GM12873 (cell line): ENCODE data around the gene MYO5C.

ENCODE experiments used
- TF ChIP-seq, protein P1 (sequence below): IDR thresholded peaks from 2 replicates; pipeline ENCODE4 v1.5.1; 2012; ENCODE audit warnings: low read depth, mild to moderate bottlenecking, moderate library complexity, low read length, control low read depth; ENCODE audit not compliant: insufficient read depth; ENCODE audit errors: missing control alignments

The MYO5C gene

DNA sequence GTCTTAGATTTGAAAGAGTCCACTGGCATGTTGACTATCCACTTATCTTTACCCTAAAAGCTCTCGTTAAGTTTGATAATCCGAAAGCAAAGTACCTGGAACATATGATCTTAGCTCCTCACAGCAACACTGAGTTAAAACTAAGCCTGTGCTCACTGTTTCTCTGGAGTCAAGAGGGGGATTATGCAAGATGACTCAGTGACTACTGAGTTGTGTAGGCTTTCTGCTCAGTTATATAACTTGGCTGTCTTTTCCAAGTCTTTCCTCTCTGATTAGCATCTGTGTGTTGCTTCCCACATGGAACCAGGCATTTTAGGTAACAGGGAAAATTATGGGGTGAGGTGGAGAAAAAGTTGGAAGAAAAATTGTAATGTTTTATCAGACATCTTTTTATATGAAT is 31.2 kb upstream of the MYO5C start:
- TF ChIP-seq, protein P1, sequence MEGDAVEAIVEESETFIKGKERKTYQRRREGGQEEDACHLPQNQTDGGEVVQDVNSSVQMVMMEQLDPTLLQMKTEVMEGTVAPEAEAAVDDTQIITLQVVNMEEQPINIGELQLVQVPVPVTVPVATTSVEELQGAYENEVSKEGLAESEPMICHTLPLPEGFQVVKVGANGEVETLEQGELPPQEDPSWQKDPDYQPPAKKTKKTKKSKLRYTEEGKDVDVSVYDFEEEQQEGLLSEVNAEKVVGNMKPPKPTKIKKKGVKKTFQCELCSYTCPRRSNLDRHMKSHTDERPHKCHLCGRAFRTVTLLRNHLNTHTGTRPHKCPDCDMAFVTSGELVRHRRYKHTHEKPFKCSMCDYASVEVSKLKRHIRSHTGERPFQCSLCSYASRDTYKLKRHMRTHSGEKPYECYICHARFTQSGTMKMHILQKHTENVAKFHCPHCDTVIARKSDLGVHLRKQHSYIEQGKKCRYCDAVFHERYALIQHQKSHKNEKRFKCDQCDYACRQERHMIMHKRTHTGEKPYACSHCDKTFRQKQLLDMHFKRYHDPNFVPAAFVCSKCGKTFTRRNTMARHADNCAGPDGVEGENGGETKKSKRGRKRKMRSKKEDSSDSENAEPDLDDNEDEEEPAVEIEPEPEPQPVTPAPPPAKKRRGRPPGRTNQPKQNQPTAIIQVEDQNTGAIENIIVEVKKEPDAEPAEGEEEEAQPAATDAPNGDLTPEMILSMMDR: no peak

DNA sequence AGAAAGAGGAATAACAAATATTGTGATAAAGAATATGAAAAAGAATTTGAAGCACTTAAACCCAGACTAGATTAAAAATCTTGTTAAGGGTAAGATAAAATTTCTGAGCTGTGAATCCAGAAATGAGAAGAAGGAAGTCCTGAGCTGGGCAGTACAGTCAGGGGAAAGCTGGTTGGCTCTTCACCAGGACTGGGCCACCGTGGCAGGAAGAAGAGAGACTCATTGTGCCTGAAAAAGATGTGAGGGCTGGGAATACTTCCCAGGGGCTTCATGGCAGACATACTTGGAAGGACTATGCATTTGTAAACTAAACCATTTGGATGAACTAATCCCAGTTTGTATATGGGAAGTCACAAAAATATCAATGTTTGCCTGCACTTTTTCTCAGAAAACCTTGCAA is 28.5 kb upstream of the MYO5C start:
- TF ChIP-seq, protein P1: no peak

DNA sequence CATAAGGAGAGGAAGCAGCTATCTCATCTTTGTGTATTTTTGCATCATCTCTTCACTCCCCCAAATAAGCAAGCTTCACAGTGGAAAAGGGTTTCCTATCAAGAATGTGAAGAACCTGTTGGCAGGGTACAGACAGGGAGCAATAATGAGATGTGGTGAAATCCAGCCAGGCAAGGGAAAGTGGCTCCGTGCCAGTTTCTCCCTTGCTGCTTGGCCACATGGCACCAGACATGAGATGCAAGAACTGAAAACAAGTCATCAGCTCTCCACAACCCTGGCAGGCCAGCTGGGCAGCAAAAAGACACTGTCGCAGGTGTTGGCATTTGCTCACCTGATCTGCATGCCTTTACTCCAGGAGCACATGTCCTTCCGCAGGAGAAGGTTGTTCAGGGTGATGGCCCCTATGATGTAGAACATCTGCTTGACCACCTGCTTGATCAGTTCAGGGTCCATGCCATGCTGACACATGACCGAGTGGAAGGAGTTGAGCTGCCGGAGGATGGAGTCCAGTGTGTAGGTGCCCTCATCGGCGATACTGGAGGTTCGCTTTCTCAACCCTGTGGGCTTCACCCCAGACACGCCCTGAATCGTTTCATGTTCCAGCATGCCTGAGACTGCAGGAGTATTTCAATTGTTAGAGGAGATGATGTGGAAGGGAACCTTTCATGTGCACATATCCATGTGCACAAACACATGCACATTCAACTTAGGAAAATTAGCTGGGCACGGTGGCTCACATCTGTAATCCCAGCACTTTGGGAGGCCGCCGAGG is 23.3 kb upstream of the MYO5C start:
- TF ChIP-seq, protein P1: no peak

DNA sequence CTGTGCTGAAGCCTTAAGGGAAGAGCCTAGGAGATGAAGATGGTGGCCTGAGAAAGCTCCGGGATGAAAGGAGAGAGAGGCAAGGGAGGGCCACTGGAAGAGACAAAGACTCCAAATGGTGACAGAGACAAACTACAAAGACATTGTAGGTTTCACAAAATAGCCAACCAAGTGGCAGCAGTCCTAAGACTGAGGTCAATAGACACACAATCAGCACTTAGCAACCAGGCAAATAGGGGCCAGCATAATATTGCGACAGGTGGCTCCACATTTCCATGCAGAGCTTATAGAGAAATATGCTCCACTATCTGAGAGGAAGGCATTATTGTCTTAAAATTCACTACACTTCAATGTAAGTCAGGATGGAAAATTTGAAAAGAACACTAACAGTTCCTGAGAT is 22.1 kb upstream of the MYO5C start:
- TF ChIP-seq, protein P1: no peak

DNA sequence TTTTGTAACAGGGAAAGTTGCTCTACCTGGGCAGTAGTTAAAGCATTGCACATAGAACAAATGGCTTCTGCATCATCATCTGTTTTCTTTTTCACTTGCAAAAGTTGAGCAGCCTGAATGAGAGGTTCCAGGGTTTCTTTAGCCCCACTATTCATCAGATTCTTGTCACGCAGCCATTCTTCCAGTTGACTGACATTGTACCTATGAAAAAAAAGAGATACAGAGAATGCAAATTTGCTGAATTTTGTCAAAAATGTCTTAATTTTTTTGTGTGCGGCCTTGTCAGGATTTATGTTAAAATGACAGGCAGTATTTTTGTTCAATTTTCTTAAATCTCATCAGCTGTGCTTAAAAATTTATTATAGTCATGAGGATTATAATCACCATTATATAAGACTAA is 21.4 kb upstream of the MYO5C start:
- TF ChIP-seq, protein P1: no peak

DNA sequence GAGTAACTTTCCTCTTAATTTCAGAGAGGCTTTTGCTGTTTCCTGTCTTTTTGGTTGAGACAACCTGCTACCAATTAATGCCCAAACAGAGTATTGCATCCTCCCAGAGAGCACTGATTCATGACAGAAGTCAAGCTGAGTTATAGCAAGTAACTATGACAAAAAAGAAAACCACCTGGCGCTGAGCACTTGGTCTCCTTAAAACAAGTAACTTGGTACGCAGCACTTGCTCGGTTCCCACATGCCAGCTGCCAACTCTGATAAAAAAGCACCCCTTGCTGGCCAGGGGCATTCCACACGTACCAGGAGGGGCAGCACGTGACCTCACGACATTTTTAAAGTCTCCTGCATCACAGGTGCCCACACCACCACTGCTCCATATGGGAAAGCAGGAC is 13.5 kb upstream of the MYO5C start:
- TF ChIP-seq, protein P1: no peak

DNA sequence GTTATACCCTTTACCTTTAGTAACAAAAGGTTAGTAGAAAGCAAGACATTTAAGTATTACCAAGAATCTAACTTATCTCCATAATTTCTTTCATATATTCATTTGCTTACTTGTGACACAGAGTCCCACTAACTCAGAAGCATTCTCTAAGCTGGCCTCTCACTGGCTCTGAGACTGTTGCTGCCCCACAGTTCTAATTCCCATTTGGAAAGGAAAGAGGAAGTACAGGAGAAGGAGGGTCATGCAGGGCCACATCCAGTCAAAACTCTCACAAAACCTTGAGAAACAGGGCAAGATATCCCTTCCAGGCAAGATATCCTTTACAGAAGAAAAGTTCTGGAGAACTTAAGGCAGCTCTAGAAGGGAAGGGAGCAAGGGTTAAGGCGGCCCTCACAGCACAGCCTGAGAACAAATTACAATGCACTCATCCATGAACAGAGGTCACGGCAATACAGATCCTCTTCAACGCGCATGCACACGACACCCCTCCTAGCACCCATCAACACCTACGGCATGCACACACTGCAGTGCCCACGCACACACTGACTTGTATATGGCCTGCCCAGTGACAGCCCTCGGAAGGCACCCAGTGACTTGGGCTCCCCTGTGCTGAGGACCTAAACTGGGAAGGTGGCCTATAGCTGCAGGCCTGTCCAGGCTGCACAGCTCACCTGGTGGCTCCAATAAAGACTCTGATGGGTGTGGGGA is 13.0 kb upstream of the MYO5C start:
- TF ChIP-seq, protein P1: no peak
